ENCODE measurements around the gene GSG1L.

GSG1L gene

GRCh38 chr16:27826081-27826892 lies 237.2 kb downstream of the GSG1L start:
- H3K4me3 ChIP-seq (ENCODE audit: low read depth, low read length) = no peak overlapping the region
- TF ChIP-seq, protein P1, sequence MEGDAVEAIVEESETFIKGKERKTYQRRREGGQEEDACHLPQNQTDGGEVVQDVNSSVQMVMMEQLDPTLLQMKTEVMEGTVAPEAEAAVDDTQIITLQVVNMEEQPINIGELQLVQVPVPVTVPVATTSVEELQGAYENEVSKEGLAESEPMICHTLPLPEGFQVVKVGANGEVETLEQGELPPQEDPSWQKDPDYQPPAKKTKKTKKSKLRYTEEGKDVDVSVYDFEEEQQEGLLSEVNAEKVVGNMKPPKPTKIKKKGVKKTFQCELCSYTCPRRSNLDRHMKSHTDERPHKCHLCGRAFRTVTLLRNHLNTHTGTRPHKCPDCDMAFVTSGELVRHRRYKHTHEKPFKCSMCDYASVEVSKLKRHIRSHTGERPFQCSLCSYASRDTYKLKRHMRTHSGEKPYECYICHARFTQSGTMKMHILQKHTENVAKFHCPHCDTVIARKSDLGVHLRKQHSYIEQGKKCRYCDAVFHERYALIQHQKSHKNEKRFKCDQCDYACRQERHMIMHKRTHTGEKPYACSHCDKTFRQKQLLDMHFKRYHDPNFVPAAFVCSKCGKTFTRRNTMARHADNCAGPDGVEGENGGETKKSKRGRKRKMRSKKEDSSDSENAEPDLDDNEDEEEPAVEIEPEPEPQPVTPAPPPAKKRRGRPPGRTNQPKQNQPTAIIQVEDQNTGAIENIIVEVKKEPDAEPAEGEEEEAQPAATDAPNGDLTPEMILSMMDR (IDR thresholded peaks at IDR 0.05; ENCODE audit: control insufficient read depth, extremely low read depth, insufficient read depth) = no peak
- no peak for DNase-seq (ENCODE audit: low read depth)

DNA sequence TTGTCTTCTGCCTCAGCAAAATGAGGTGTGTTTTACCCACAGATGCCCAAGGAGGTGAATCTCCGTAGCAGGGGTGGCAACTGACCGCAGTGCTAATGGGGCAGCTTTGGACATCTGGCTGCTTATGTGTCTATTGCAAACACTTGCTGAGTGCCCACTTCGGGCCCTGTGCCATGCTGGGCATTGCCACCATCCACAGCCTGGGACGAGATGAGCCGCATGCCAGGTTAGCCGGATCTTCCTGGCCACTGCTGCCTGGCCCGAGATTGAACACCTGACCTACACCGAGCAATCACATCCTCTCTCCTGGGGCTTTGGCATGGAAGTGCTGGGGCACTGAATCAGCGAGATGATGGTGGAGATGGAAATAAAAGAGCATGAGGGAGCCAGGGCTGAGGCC lies 238.7 kb downstream of the GSG1L start:
- TF ChIP-seq, protein P1 (IDR thresholded peaks at IDR 0.05; ENCODE audit: control insufficient read depth, extremely low read depth, insufficient read depth) = no peak
- DNase-seq (ENCODE audit: low read depth) = no peak
- no peak overlapping the region for H3K4me3 ChIP-seq (ENCODE audit: low read depth, low read length)

DNA sequence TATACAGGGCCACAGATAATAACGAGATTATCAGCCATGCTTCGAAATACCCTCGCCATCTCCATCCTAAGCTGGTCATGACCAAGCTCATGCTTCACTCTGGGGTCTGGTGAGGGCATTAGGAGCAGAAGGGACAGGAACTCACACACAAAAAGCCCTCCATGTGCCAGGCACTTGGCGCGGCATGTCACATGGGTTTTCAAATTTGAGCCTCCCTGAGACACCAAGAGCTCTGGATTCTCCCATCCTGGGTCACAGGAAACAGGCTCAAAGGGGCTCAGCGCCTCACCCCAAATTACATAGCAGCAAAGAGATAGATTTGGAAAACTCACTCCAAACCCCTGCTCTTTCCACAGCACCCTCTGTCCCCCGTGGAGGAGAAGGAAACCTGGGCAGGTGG lies 239.5 kb downstream of the GSG1L start:
- TF ChIP-seq, protein P1 (IDR thresholded peaks at IDR 0.05; ENCODE audit: control insufficient read depth, extremely low read depth, insufficient read depth) = no peak

GRCh38 chr16:27823421-27823820 lies 240.1 kb downstream of the GSG1L start:
- H3K4me3 ChIP-seq (ENCODE audit: low read depth, low read length) = no peak overlapping the region
- TF ChIP-seq, protein P1 (IDR thresholded peaks at IDR 0.05; ENCODE audit: control insufficient read depth, extremely low read depth, insufficient read depth) = no peak
- DNase-seq (ENCODE audit: low read depth) = no peak

More for the DNA sequence above, 239.5 kb downstream of the GSG1L start:
- no peak for DNase-seq (ENCODE audit: low read depth)
- H3K4me3 ChIP-seq (ENCODE audit: low read depth, low read length) = no peak overlapping the region

GRCh38 chr16:27822996-27823395 lies 240.5 kb downstream of the GSG1L start:
- DNase-seq (ENCODE audit: low read depth) = peak; percentile 46
- TF ChIP-seq, protein P1 (IDR thresholded peaks at IDR 0.05; ENCODE audit: control insufficient read depth, extremely low read depth, insufficient read depth) = no peak
- no peak overlapping the region for H3K4me3 ChIP-seq (ENCODE audit: low read depth, low read length)

DNA sequence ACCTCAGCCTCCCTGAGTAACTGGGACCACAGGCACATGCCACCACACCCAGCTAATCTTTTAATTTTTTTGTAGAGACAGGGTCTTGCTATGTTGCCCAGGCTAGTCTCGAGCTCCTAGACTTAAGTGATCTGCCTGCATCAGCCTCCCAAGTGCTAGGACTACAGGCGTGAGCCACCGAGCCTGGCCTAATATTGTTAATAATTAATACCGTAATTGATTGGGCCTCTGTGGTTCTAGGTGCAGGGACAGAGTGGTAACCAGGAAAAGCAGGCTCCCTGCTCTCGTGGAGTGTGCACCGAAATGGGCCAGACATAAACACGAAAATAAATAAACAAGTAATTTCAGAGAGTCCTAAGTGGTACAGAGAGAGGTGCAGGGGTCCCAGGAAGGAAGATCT lies 241.0 kb downstream of the GSG1L start:
- DNase-seq (ENCODE audit: low read depth) = no peak
- TF ChIP-seq, protein P1 (IDR thresholded peaks at IDR 0.05; ENCODE audit: control insufficient read depth, extremely low read depth, insufficient read depth) = no peak
- no peak overlapping the region for H3K4me3 ChIP-seq (ENCODE audit: low read depth, low read length)
